Lung microvascular endothelial cell (primary cell): ENCODE data around the gene C1orf232. TPM values are rescaled to one million over a fixed set of nuclear protein-coding genes. Genes with fewer than 3 reads are reported as not detected.

Source experiments
- DNase-seq, 2 donors: peaks; one replicate each; pipeline versions ENCODE4 v3.0.0 to v3.0.0-alpha.2; 2010; ENCODE audit warnings: low read depth in 2 of 2
- total RNA-seq: library from RNA; depleted of rRNA; stranded (reverse); fragments of >200 nt; gene quantifications from 2 replicates; pipeline ENCODE4 v1.2.1, GENCODE V29; 2014

C1orf232 gene
- total RNA-seq, 1 donor from 2014 or later, result not detected

DNA sequence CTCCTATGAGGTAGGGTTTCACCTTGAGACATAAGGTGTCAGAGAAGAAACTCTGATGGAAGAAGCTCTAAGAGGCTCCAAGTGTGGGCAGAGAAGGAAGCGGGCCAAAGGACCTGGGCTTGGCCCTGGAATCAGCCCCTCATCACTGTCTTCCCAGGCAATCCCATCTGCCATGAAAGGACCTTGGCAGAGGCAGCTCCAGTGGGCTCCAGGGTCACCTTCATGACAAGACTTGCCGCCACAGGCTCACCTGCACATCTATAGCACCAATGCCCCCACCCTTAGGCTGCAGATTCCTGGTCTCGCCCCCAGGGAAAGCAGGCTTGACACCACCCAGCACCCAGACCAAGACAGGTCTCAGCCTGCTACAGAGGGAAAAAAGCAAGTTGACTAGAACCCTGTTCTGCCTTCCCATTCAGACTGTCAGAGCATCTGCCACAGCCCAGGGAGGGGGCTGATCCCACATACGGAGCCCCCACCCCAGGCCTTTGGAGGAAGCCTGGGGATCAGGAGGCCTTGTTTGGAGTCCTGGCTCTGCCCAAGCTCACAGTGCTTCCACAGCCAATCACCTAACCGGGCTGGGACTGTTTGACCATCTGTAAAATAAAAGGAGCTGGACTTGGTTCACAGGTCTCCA lies 10.4 kb downstream of the C1orf232 start:
- no peak for DNase-seq

DNA sequence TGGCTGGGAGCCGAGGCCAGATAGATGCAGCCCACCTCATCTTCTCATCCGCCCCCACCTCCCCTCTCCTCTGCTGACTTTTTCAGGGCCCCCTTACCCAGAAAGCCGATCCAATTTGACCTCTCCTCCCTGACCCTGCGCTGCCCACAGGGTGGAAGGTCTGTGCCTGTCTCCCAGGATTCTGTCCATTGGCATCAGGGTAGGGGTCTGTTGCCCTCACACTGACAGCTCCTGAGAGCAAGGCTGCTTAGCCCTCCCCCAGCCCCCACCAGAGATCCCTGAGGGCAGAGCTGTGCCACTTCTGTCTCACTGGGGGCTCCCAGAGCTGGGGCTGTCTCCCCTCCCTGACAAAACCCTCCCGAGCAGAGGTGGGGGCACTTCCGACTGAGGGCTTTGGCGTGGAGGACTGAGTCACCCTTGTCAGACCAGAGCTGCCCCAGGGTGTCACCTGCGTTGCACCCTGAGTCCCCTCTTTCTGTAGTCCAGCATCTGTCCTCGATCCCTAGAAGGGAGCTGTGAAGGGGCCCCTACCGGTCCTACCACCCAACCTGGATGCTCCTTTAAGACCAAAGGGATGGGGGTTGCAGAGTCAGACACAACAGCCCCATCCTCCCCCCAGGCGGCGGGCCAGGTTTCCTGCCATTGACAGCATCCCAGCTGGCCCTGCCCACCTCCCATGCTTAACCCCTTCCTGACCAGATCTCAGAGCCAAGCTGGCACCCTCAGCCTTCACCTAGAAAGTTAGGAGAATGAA lies 12.3 kb downstream of the C1orf232 start:
- peak; percentile 55 to 75 for DNase-seq

DNA sequence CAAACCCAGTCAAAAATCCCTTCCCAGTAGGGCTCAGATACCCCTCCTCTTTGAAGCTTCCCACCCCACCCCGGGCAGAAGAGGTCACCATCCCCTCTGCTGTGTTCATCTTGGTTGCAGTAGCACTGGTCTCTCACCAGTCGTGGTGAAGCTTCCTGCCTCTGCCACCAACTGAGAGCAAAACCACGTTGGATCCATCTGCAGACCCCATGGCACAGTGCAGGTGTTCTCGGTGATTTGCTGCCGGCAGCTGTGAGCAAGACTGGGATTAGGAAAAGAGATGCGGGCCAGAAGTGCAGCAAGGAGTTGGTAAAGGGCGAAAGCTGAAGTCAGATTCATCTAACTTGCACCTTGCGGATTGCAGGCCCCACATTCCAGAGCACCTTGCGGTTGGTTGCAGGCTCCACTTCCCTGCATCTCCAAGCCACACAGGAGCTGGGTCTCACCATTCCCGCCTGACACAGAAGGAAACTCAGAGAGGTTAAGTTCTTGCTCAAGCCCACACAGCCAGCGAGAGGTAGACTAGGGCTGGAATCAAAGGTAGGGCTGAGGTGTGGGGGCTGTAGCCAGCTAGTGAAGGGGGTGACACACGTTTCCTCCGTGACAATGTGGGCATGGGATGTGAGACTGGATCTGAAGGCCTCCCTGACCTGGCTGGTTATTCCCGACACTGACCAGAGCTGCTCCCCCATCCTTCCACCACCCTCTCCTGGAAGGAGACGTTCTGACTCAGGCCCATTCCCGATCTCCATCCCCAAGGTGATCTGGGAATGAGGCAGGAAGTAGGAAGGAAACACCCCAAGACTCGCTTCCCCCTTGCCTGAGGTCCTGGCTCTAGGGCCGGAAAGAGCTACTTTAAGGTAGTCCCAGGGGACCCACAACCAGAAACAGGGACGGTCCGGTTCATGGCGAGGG lies 13.1 kb downstream of the C1orf232 start:
- DNase-seq, result no peak

DNA sequence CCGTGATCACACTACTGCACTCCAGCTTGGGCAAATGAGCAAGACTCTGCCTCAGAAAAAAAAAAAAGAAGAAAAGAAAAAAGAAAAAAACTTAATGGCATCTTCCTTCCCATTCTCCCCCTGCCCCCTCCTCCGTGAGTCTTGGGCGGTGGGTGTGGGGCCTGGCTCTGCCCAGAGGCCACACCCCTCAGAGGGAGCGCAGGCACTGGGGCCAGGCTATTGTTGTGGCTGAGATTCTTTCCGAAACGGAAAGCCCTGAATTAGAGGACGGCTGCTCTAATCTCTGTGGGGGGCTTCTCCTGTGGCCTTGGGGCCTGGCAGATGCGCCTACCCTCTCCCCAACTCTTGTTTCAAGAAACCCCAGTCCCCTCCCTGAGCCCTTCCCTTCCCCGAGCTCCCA lies 14.0 kb downstream of the C1orf232 start:
- peak in 1 of 2 donors; percentile 62 for DNase-seq

DNA sequence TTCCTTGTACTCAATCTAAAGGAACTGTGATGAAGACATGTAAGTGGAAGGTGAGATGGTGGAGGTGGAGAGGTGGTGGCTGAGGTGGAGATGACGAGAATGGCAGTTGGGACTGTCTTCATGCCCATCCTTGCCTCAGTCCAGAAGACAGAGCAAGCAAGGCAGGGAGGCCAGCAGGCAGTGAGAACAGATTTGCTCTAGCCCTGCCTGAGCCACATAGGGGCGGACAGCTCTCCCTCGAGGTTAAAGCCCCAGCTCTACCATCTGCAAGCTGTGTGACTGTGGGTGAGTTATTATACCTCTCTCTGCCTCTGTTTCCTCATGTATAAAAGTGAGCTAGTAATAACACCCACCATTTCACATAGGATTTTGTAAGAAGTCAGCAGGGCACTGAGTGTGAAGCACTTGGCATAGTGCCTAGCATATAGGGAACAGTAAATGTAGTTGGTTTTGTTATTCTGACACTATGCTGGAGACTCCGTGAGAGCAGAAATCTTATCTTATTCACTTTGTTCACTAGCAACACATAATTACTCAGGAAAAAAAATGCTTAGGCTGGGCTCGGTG lies 14.7 kb downstream of the C1orf232 start:
- no peak for DNase-seq

DNA sequence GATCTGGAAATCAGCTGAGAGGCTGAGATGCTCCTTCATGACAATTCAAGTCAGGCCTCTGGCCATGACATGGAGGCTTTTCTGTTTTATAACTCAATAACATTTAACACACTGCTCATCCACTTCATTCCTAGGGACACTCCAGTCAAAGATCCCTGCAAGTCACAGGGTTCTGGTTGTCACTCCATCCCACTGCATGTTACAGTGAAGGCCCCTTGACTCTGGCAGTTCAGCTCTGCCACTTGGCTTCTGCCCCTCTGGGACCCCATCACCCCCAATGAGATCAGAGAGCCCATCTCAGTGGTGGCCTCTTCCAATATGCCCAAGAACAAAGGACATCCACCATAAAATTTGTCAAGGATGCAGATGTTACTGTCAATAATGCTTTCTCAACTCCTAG lies 19.9 kb downstream of the C1orf232 start:
- DNase-seq, result no peak

DNA sequence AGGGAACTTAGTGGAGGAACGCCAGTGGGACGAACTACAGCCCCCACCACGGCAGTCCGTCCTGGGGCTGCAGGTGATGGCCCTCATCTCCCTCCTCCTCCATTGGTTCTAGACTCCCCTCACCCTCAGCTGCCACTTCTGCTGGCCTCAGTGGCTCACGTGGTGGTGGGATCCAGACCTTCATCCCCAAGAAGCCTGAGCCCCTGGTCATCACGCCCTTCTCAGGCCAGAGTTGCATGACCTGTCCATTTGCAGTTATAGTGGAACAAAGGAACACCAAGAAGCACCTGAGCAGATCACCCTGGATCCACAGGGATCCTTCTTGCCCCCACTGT lies 22.8 kb downstream of the C1orf232 start:
- no peak for DNase-seq

DNA sequence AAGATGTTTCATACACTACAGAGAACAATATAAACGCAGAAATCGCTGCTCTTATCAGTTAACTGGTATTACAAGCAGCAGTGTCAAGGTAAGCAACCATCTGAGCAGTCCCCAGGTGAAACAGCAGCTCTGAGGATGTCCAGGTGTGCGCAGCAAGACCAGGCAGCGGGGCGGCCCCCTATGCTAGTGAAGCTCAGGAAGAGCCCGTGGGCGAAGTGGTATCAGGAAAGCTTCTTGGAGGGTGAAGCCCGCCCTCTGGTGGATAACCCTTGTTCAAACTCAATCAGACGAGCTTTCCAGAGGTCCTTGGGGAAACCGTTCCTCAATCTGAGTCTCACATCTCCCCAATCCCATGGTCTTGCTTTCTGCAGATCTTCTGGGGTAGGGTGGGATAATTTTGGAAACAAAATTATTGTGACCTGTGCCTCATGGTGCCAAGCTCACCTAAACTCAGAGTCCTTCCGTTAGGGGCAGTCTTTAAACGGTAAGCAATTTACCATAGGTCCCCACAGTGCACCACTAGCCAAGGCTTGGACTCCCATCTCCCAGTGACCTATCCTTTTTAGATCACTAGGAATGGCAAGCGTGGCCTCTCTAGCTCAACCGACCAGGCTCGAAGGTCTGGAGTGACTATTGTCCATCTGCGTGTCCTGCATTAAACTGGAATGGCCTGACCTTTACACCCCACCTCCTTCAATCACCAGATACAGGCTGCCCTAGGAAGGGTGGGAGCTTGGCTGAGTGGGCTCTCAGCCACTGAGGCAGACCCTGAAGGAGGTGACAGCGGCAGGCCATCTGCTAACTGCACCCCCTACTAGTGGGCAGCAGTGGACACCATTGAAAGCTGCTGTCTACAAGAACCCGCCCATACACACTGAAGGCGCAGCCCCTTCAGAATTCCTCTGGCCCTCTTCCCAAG lies 23.5 kb downstream of the C1orf232 start:
- peak; percentile 88 for DNase-seq

DNA sequence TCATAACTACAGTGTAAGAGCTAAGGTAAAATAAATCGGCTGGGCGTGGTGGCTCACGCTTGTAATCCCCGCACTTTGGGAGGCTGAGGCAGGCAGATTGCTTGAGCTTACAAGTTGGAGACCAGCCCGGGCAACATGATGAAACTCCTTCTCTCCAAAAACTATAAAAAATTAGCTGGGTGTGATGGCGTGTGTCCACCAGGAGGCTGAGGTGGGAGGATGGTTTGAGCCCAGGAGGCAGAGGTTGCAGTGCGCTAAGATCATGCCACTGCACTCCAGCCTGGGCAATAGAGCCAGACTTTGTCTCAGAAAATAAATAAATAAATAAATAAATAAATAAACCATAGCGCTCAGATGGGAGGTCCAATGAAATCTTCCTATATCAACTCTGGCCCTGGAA lies 26.6 kb downstream of the C1orf232 start:
- DNase-seq, result no peak

DNA sequence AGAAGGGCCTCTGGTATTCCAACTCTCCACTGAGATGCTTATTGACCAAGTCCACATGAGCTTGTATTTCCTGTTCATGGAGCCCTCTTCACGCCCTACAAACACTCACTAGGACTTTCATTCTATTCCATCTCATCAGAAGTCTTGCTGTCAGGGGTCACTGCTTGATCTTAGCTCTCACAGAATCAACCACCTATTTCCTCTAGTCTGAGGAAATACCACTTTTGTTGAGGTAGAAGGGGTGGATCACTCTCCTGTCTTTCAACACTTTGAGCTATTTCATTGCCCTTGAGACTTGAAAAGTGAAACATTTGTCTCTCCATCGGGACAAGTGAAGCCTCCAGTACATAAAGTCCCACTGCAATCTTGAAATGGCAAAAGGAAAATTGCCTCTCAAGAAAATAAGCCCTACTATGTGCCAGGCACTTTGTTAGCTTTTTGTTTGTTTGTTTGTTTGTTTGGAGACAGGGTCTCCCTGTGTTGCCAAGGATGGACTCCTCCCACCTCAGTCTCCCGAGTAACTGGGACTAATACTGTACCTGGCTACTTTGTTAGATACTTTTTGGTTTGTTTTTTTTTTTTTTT lies 29.7 kb downstream of the C1orf232 start:
- DNase-seq, result no peak

DNA sequence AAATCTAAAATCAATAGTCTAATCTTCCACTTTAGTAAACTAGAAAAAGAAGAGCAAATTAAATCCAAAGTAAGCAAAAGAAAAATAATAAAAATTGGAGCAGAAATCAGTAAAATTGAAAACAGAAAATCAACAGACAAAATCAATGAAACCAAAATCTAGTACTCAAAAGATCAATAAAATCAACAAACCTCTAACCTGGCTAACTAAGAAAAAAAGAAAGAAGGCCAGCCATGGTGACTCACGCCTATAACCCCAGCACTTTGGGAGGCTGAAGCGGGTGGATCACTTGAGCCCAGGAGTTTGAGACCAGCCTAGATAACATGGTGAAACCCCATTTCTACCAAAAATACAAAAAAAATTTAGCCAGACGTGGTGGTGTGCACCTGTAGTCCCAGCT lies 34.3 kb downstream of the C1orf232 start:
- no peak for DNase-seq

DNA sequence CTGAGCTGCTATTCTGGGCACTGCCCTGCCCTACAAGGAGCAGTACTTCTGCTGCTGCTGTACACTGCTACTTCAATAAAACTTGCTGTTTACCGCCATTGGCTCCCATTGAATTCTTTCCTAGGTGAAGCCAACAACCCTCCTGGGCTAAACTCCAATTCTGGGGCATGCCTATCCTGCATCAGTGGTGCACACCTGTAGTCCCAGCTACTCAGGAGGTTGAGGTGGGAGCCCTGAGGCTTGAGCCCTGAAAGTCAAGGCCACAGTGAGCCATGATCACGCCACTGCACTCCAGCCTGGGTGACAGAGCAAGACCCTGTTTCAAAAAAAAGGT lies 36.0 kb downstream of the C1orf232 start:
- no peak for DNase-seq

DNA sequence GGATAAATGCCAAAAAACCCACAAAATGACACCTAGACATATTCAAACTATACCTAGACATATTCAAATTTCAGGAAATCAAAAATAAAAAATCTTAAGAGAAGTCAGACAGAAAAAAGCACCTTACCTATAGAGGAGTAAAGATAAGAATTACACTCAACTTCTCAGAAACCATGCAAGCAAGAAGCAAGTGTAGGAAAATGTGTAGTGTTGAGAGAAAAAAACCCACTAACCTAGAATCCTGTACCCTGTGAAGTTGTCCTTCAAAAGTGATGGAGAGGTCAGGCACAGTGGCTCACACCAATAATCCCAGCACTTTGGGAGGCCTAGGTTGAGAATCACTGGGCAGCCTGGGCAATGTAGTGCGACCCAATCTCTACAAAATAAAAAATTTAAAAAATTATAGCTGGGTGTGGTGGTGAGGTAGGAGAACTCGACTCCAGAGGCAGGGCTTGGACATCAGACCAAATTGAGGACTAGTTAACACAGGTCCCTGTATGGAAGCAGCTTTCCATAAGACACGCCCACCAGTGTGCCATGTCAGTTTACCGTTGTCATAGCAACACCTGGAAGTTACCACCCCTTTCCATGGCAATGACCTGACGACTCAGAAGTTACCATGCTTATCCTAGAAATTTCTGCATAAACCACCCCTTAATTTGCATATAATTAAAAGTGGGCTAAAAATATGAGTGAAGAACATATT lies 36.5 kb downstream of the C1orf232 start:
- peak; percentile 32 to 36 for DNase-seq

DNA sequence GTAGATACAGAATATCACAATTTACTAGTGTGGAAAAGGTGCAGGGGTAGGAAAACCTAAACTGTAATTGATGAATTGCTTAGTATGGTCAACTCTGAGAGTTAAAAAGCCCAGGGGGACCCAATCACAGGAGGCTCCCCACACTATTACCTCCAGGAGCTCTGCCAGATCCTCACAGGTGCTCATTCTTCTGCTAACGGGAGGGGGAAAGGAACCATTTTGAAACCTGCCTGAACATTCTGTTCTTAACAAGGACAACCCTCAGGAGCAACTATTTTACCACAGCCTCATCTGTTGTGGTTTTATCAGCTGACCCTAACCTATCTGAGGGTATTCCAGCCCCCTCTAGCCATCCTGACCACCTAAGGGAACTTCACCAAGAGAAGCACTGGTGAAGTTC lies 38.1 kb downstream of the C1orf232 start:
- DNase-seq, result no peak

DNA sequence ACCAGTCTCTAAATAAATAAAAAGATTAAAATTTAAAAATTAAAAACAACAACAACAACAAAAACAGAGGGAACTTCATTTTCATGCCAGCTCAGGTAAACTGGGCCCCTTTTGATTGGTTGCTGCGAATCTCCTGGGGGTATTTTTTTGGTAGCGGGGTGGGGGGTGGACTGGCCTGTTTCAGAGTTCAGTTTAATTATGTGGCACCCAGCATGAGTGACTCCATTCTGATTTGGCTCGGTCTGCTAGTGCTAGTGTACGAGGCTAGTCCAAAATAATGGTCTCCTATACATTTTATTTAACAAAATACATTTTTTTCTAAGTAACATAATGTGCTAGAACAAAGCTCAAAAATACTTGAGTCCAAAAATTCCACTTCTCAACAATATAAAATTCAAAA lies 39.0 kb downstream of the C1orf232 start:
- DNase-seq, result no peak

DNA sequence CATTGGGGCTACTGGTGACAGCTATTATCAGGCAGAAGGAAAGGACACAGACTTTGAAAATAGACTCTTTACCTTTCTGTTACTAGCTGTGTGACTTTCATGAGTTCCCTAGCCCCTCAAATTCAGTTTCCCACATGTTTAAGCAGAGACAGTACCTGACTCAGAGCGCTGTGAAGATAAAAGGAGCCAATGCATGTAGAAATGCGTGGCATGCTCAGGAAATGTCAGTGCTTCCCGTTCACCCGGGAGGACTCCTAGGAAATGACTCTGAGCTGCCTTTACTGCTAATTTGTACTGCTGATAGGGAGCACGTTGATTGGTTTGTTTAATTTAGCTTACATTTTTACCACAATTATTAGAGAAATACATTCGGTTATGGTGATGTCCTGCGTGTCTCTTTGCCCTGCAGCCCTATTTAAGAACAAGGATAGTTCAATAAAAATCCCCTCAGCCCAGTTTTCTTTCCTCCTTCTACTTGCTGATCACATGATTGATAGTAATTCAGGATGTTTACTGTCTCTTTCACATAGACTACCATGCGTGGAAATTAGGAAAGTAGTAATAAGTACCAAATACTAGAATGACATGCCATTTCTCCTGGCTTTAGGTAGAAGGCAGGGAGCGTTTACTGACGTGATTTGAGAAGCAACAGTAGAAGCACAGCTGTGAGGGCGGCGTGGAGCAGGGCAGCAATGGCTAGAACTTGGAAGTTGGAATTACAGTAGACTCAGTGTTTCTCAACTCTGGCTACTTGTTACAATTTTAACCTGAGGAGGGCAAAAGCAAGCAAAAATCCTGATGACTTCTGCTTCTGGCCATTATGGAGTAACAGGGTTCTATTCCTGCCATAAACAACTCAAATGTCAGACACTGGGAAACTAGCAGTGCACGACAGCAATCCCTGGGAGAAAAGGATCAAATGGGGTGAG lies 41.3 kb downstream of the C1orf232 start:
- peak; percentile 22 to 63 for DNase-seq

DNA sequence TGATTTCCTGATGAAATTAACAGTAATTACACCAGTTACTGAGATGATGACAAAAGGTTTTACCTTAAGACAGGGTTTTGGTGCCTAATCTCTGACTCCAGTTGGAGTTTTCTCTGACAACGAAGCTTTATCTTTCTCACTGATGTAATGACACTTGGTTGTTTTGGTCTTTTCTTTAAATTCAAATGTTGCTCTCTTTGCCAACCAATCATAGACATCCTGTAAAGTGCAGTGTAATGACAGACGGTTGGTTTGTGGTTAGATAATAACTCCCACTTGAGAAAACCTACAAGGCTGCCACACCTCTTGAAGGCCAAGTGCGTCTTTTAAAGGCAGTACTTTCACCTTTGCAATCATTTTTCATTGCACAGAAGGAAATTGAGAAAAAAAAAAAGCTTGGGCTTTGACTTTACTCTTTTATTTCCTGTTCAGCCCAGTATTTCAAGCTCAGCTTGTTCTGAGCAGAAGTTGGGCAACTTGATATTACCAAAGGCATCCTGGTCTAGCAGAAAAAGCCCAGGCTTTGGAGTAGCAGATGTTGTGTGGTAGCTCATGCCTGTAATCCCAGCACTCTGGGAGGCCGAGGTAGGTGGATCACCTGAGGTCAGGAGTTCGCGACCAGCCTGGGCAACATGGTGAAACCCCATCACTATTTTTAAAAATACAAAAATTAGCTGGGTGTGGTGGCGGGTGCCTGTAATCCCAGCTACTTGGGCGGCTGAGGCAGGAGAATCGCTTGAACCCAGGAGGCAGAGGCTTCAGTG lies 42.3 kb downstream of the C1orf232 start:
- peak in 1 of 2 donors; percentile 43 for DNase-seq

DNA sequence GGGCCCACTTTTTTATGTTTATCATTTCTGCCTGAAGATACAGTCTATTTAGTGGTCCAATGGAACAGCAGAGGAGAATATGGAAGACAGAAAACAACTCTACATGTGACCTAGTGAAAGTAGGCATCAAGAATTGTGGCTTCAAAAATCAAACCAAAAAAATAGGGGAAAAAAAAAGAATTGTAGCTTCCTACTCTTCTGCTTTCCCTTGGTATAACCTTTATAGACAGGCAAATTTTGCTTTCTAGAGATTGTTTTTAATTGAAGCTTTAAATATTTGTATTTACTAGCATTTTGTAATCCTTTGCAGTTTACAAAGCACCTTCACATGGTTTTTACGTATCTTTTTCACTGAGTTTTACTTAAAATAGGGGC lies 42.8 kb downstream of the C1orf232 start:
- DNase-seq, result no peak
